AG09319 (cell line): Measurements from ENCODE around the gene GDPD5.
"Not testable (repeated sequence)": the region's sequence is repeated elsewhere in the genome, so short reads cannot be mapped to it uniquely, and the experiment has no call there.

Experiments
- DNase-seq: peaks from one replicate; pipeline ENCODE4 v3.0.0-alpha.2; 2010; ENCODE audit warnings: low read depth; ENCODE audit errors: extremely low read depth
- TF ChIP-seq, protein P1 (sequence below): IDR thresholded peaks from 2 replicates; pipeline ENCODE4 v1.5.1; 2011; ENCODE audit warnings: low read depth, mild to moderate bottlenecking, inconsistent platforms, low read length, moderate library complexity

Gene GDPD5

DNA sequence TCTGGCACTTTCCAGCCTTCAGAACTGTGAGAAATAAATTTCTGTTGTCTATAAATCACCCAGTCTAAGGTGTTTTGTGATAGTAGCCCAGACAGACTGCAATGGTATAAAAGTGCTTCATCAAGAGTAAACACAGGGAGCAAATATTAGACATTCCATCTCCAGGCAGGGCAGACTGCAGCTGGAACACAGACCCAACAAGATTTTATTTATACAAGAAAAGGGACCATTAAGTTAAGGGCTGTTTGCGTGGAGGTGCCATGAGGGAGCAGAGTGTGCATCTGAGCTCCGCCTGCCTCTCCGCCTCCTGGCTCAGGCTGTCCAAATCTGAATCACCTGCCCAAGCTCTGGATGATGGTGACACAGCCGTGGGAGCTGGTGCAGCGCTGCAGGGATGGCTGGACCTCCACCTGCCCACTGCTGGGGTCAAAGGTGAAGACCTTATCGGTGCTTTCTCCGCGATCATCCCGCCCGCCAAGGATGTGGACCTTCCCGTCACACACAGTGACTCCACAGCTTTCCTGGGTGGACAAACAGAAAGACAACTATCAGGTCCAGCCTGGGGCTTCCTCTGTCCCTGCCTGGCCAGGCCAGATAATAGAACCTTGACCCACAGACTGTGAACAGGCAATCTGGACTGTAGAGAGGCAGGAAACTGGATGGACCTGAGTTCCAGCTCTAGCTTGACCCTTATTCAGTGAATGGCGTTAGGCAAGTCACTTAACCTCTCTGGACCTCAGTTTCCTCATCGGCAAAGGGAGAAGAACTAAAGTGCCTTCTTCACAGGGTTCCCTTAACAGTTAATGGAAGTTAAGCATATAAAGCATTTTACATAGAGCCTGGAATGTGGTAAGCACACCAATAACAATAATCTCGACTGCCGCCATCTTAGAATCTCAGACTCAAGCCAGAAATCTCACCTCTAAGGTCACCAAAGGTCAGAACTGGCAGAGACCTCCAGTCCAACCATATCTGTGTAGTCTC is 103.2 kb downstream of the GDPD5 start:
- no peak for DNase-seq
- TF ChIP-seq, protein P1, sequence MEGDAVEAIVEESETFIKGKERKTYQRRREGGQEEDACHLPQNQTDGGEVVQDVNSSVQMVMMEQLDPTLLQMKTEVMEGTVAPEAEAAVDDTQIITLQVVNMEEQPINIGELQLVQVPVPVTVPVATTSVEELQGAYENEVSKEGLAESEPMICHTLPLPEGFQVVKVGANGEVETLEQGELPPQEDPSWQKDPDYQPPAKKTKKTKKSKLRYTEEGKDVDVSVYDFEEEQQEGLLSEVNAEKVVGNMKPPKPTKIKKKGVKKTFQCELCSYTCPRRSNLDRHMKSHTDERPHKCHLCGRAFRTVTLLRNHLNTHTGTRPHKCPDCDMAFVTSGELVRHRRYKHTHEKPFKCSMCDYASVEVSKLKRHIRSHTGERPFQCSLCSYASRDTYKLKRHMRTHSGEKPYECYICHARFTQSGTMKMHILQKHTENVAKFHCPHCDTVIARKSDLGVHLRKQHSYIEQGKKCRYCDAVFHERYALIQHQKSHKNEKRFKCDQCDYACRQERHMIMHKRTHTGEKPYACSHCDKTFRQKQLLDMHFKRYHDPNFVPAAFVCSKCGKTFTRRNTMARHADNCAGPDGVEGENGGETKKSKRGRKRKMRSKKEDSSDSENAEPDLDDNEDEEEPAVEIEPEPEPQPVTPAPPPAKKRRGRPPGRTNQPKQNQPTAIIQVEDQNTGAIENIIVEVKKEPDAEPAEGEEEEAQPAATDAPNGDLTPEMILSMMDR = no peak

GRCh38 chr11:75421902-75422247 is 103.9 kb downstream of the GDPD5 start:
- DNase-seq = no peak
- TF ChIP-seq, protein P1 = no peak

DNA sequence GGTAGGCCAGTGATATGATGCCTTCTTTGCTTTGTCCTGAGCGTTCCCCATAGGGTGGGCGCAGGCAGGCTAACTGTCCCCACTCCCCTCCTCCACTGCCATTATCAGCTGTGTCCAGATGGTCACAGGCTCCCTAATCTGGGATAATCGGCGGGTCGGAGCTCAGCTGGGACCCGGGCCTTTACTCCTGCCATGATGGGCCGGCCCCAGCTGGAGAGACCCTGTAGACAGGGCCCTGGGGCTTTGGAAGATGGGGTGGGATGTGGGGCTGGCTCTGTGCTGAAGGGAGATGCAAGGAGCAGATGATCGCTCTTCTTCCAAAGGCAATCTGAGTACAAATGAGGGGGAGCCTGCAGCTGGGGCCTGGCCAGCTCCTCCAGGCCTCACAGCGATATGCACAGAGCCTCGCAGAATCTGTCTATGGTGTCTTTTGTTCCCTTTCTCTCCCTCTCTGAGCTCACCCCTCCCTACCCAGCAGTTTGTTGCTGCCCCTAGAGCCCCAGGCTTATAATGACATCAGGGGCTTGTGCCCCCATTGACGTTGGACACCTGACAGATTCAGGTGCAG is 104.6 kb downstream of the GDPD5 start:
- no peak for DNase-seq

DNA sequence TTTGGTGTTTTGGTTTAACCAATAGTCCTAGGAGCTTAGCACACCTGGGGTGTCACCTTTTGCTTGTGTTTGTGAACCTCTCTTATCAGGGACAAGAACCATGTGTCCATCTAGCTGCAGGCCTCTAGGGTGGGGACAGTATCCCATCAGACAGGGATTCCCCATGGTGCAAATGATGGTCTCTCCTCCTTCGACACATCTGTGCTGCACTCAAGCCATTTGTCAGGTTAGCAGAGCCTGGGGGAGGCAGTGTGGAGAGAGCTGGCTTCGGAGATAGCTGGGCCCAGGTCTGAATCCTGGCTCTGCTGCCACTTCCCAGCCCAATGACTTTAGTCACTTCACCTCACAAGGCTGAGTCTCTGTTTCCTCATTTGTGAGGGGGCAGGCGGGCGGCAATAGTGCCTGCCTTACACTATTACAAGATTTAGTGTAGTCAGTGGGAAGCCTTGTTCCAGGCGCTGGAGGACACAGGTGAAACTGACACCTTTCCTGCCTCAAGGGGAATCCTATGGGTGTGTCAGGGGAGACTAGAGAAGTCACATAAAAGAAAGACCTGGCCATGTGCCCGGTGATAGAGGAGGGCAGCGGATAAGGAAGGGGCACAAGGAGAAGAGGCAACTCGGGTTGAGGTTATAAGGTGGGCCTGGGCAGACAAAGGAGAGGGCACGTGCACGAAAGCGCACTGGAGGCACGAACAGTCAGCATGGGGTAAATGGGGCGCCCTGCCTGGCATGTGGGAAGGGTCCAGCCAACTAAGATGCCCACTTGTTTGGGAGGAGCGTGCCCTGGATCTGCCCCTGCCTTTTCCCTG is 105.3 kb downstream of the GDPD5 start:
- DNase-seq = no peak

More for the DNA sequence above, 104.6 kb downstream of the GDPD5 start:
- TF ChIP-seq, protein P1 = no peak

GRCh38 chr11:75413864-75414263 is 111.9 kb downstream of the GDPD5 start:
- DNase-seq = no peak
- TF ChIP-seq, protein P1 = no peak

More for the DNA sequence above, 105.3 kb downstream of the GDPD5 start:
- TF ChIP-seq, protein P1 = no peak

GRCh38 chr11:75413146-75413545 is 112.6 kb downstream of the GDPD5 start:
- DNase-seq = not testable (repeated sequence)

GRCh38 chr11:75409971-75410370 is 115.8 kb downstream of the GDPD5 start:
- not testable (repeated sequence) for DNase-seq

DNA sequence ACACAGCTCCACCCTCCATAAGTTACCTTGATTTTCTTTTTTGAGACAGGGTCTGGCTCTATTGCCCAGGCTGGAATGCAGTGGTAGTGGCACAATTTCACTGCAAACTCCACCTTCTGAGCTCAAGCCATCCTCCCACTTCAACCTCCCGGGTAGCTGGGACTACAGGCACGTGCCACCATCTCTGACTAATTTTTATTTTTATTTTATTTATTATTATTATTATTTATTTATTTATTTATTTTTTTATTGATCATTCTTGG is 116.9 kb downstream of the GDPD5 start:
- no peak for DNase-seq
- TF ChIP-seq, protein P1 = no peak
